ENCODE data around the gene VCX.
"Not testable (repeated sequence)": the region's sequence is repeated elsewhere in the genome, so short reads cannot be mapped to it uniquely, and the experiment has no call there.

The VCX gene

DNA sequence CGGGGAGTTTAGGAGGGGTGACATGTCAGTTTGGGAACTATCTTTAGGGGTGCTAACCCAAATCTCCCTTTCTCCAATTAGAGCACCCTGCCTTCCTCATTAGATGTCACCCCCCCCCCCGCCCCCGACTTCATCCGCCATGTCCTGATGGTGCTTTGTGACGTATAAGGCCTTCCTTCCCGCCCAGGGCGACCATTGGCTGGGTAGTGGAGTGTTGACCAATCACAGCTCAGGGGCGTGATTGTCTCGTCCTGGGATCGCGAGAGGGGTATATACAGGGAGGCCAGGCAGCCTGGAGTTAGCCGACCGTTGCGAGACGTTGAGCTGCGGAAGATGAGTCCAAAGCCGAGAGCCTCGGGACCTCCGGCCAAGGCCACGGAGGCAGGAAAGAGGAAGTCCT lies at the start of gene VCX:
VCX (plus strand) TSS at position 301 of the 400 bp plus-strand sequence; CDS start at position 334, 33 bp downstream.
- DNase-seq, result not testable (repeated sequence)

GRCh38 chrX:7798327-7798726 lies 44.6 kb upstream of the VCX start:
- no peak for DNase-seq

- no peak for DNase-seq
Observed at GRCh38 chrX:7801711-7802110, 41.3 kb upstream of the VCX start.

DNA sequence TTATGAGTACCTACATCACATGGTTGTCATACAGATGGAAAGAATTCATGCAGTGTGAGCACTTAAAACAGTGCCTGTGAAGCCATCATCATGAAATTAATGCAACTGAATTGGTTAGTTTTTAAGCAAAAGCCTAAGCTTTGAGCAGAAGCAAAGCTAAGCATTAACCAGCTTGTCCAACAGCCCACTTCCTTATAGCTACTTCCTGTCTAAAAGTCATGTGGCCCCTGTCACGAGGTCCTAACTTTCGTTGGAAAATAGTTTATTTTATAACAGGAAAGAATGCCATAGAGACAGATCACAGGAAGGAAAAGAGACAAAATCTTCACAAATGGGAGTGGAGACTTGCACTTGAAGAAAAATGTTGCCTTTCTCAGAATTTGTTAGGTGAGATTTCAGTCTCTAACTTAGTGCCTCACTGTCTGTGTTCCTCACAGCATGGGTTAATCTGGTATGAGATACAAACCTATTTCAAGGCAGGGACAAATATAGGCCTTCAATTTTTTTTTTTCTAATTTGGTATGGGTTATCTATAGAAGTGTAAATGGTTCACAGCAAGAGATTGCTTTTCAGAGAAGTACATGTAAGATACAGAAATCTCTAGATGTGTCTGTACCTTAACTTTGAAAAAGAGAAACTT lies 27.7 kb upstream of the VCX start:
- no peak for DNase-seq

DNA sequence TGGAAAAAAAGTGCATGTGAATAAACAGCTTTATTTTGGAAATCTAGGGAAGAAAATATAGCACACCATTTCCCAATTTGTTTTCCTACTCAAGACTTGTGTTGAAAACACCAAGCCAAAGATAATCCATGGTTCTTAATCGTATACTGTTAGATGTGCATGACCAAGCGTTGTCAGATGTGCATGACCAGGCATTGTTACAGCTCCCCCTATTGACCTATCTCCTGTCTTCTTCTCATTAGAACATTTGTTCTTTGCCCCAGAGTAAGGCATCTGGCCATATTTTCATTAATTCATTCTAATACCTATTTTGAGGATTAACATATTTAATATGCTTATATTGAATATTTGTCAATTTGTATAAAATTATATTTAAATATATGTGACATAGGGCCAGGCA lies 14.4 kb upstream of the VCX start:
- no peak for DNase-seq

GRCh38 chrX:7841084-7841805 lies 1.7 kb upstream of the VCX start:
- DNase-seq, result no peak

DNA sequence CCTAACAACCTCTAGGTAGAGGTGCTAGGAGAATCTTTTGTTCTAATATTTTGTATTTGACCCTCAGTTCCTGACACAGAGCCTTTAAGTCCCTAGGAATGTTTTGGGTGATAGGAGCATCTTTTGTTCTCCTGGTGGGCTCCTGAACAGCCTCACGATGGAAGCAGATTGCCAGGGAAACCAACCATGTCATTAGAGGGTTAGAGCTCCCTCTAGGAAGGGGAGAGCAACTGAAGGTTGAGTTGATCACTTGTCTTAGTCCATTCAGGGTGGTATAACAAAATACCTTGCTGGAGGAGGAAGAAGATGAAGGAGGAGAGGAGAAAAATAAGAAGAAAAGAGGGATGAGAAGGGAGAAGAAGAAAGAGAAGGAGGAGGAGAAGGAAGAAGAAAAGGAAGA lies 9.2 kb downstream of the VCX start:
- no peak for DNase-seq

DNA sequence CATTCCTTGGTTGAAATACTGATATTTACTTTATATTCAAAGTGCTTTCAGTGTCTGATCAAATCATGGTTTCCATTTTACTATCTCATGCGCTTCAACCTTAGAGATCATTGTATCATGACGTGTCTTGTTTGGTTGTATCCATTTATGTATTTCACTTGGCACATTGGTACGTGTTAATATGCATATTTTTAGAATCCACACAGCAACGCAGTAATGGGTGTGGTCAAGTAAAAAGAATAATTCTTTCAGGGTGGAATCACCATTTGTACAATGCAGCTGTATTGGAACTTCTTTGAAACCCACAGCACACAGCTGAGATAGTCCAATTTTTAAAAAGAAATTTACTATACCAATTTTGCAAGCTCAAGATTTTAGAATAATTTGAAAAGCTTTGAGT lies 29.1 kb downstream of the VCX start:
- no peak for DNase-seq

- no peak for DNase-seq
Observed at GRCh38 chrX:7876957-7877356, 34.0 kb downstream of the VCX start.

- no peak for DNase-seq
Observed at GRCh38 chrX:7889135-7889534, 46.2 kb downstream of the VCX start.

DNA sequence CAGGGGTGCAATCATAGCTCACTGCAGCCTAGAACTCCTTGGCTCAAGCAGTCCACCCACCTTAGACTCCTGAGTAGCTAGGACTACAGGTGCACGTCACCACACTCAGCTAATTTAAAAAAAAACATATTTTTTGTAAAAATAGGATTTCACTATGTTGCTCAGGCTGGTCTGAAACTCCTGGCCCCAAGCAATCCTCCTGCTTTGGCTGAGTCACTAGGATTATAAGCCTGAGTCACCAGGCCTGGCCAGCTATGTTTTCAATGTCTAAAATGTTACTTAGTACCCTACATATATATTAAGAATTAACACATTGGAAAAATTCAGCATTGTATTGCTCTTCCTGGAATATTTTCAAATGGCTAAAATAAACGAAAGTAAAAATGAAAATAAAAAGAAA lies 46.7 kb downstream of the VCX start:
- DNase-seq, result no peak

DNA sequence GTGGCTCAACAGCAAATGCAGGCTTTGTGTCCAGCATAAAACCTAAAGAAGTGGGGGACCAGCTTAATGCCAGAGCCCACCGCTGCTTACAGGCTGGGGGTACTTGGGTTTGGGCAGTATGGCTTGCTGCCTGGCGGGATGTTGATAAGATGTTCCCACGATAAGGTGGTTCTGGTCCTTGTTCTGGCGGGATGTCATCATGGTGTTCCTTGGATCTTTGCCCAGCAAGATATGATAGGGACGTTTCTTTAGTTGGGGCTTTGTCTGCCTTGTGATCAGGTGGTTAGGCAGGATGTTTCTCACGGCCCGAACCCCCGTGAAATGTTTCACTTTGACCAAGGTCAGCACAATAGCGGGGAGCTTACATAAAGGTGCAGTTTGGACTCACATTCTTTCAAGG lies 49.0 kb downstream of the VCX start:
- no peak for DNase-seq
